Left cardiac atrium (tissue), 4 donors: Measurements from ENCODE around the gene SFPQ. TPM values are rescaled to one million over a fixed set of nuclear protein-coding genes. Genes with fewer than 3 reads are reported as not detected.

Experiments
- ATAC-seq, 2 donors: fragments of 200-7000 bp; cut with Tn5 transposase; one replicate each; pipeline ENCODE4 v1.9.1; 2020; ENCODE audit warnings: mild to moderate bottlenecking in 2 of 2, moderate library complexity in 2 of 2
- DNase-seq: peaks from one replicate; pipeline ENCODE4 v3.0.0-alpha.2; 2020
- intact Hi-C, 2 donors: fragments of 100-400 bp; cut with DNase I; formaldehyde crosslinking; loops; one replicate each; pipeline versions ENCODE4 v1.14.1 to v1.15.1; 2022 to 2023
- total RNA-seq, 2 donors: library from RNA; stranded (reverse); fragmentation: NEBNext Ultra II Directional; extraction: Animal tissue kit (Norgen Biotek cat#: 25700); gene quantifications; one replicate each; pipeline ENCODE4 v1.2.1, GENCODE V29; 2021
- donor health status: DM: no; HTN: yes; CAD: no.
- donor health status: DM: no; HTN: yes; CAD: no; lungs with severe emphysema.
- donor health status: DM: yes; HTN: yes; CAD: no.
- donor health status: Dilated cardiomyopathy.

Gene SFPQ
- total RNA-seq, 2 donors from 2014 or later, result 84.1 to 129 TPM

GRCh38 chr1:35190784-35191183, 2.2 kb downstream of the SFPQ start:
- ATAC-seq (no peak), DNase-seq (no peak)
- intact Hi-C loops, result loop anchor here in 1 of 2 donors (5.0 kb wide), 1 partner anchor 113 kb away; the partner anchor contains the start of gene ZMYM1

DNA sequence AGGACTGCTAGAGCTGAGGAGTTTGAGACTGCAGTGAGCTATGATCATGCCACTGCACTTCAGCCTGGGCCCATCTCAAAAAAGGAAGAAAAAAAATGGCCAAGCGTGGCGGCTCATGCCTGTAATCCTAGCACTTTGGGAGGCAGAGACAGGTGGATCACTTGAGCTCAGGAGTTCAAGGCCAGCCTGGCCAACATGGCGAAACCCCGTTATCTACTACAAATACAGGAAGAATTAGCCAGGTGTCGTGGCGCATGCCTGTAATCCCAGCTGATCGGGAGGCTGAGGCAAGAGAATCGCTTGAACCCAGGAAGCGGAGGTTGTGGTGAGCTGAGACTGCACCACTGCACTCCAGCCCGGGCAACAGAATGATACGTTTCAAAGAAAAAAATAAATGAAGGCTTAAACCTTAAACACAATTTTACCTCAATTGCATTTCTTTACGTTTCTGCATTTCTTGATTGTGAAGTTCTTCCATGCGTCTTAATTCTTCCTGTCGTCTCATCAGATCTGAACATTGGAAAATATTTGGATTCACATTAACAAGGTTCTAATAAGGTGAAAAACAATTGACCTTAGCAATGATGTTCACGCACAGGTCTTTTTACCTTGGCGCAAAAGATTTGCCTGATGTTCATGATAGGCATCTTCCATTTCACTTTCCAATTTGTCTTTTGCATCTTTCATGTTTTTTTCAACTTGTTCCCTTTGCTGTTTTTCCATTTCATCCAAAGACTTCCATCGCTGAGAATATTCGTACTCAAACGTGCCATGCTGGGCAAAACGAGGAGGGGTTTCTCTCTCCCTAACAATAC, 4.2 kb downstream of the SFPQ start:
- intact Hi-C loops, result no loop called here
- no peak for ATAC-seq
- DNase-seq, result no peak

- no peak for DNase-seq
- ATAC-seq, result no peak
- intact Hi-C loops, result no loop called here
Observed at GRCh38 chr1:35187816-35188342, 5.1 kb downstream of the SFPQ start.

- DNase-seq, result no peak
- ATAC-seq, result no peak
- intact Hi-C loops, result no loop called here
Observed at GRCh38 chr1:35186239-35186638, 6.7 kb downstream of the SFPQ start.

- intact Hi-C loops, result no loop called here
- ATAC-seq (no peak), DNase-seq (no peak)
Observed at GRCh38 chr1:35185200-35185599, 7.7 kb downstream of the SFPQ start.

- no peak for ATAC-seq
- no peak for DNase-seq
- intact Hi-C loops, result no loop called here
Observed at GRCh38 chr1:35184495-35185199, 8.3 kb downstream of the SFPQ start.

GRCh38 chr1:35181790-35182455, 11.0 kb downstream of the SFPQ start:
- DNase-seq, result no peak
- intact Hi-C loops, result no loop called here
- no peak for ATAC-seq

GRCh38 chr1:35180776-35181374, 12.1 kb downstream of the SFPQ start:
- intact Hi-C loops, result no loop called here
- ATAC-seq (no peak), DNase-seq (no peak)

DNA sequence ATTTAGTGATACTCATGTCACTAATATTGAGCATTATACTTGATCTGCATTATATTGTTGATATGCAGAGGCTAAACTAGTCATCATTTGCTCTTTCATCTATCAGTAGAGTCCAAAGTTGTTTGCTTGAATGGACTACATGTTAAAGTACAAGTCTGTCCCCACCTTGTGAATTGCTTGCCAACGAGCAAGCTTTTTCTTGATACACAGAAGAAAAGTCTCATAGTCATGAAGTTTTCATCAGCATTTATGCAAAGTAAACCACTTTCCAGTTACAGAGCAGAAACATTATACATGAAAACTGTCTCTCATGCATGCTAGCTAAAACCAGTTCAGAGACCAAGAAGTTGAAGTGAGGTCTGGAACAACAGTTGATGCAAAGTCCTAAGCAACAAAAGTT, 13.0 kb downstream of the SFPQ start:
- ATAC-seq, result no peak
- DNase-seq, result no peak
- intact Hi-C loops, result no loop called here

GRCh38 chr1:35178874-35179380, 14.0 kb downstream of the SFPQ start:
- intact Hi-C loops, result no loop called here
- DNase-seq (no peak), ATAC-seq (no peak)

GRCh38 chr1:35178295-35178695, 14.7 kb downstream of the SFPQ start:
- intact Hi-C loops, result no loop called here
- no peak for ATAC-seq
- DNase-seq, result no peak

DNA sequence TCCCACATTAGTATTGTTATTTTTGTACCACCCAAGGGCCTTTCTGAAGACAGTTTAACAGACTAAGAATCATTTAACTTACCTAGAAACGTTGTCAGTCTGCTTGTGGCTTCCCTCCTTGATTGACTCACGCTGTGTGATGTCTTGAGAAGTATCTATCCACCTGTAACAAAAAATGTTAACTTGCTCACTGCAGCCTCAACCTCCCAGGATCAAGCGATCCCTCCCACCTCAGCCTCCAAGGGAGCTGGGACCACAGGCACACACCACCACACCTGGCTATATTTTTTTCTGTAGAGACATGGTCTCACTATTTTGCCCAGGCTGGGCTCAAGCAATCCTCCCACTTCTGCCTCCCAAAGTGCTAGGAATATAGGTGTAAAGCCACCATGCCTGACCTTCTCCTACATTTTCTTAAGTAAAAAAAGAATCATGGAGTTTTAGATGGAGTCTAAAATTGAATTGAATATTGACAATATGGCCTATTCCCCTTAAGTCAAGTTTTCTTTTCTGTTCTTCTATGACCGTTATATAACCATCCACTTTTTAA, 15.6 kb downstream of the SFPQ start:
- intact Hi-C loops, result no loop called here
- DNase-seq, result no peak
- no peak for ATAC-seq

GRCh38 chr1:35175602-35176001, 17.3 kb downstream of the SFPQ start:
- no peak for ATAC-seq
- intact Hi-C loops, result no loop called here
- no peak for DNase-seq

DNA sequence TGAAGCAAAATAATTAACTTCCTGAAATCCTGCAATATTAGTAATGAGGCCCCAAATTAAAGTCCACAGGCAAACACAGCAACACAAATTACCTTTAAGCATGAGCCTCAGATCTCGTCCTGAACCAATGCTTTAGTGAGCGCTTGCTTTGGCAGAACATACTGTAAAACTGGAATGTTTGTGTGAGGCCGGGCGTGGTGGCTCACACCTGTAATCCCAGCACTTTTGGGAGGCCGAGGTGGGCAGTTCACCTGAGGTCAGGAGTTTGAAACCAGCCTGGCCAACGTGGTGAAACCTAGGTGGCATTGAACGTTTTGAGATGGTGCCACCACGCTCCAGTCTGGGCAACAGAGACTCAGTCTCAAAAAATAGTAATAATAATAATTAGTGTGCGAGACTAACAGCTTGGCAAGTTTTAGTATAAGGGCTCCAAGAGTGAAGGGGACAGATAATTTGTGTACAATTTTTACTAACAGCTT, 17.8 kb downstream of the SFPQ start:
- intact Hi-C loops, result no loop called here
- no peak for ATAC-seq
- DNase-seq, result no peak

DNA sequence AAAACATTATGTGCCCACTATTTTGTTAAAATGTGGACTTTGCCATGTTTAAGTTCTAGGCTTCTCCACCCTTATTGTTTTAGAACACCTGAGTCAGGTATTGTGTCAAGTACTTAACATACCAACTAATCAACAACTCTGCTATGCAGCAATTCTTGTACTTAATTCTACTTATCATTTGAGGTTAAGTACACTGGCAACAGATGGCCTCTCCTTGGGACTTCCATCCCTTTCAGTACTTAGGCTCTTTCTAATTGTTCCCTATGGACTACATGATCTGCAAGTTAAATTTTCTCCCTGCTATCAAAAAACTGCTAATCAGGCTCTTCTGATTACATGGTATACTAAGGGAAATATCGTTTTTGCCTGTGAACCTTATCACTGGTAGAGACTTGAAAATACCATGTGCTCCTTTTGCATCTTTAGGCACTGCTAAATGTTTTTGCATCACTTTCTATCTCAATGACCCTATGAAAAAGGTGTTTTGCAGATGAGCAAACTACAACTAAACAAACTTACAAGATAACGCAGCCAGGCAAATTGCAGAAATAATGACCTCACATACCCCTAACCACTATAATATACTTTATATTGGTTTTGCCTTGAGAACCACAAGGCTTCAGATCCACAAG, 18.9 kb downstream of the SFPQ start:
- DNase-seq (no peak), ATAC-seq (no peak)
- intact Hi-C loops, result no loop called here

GRCh38 chr1:35173491-35173890, 19.5 kb downstream of the SFPQ start:
- DNase-seq (no peak), ATAC-seq (no peak)
- intact Hi-C loops, result no loop called here

- no peak for ATAC-seq
- intact Hi-C loops, result no loop called here
- no peak for DNase-seq
Observed at GRCh38 chr1:35172022-35172421, 20.9 kb downstream of the SFPQ start.

- intact Hi-C loops, result no loop called here
- DNase-seq, result no peak
- ATAC-seq, result no peak
Observed at GRCh38 chr1:35171579-35171978, 21.4 kb downstream of the SFPQ start.

GRCh38 chr1:35164893-35165292, 28.1 kb downstream of the SFPQ start:
- no peak for ATAC-seq
- DNase-seq, result no peak
- intact Hi-C loops, result no loop called here
